Breast epithelium (tissue), 3 donors: ENCODE measurements around the gene RHOJ.

Source experiments
- CTCF ChIP-seq, 3 donors: fragments of 450-650 bp; IDR thresholded peaks; one replicate each; pipeline ENCODE4 v1.5.1; 2016 to 2017; ENCODE audit warnings: antibody characterized with exemption in 3 of 3, mild to moderate bottlenecking in 3 of 3, moderate library complexity in 3 of 3
- POLR2A ChIP-seq: fragments of 450-650 bp; IDR thresholded peaks from one replicate; pipeline ENCODE4 v1.6.1; 2016; ENCODE audit warnings: antibody characterized with exemption, mild to moderate bottlenecking, moderate library complexity

- TF ChIP-seq CTCF (IDR thresholded peaks at IDR 0.05), result no peak
- TF ChIP-seq POLR2A, result no peak
Observed at GRCh38 chr14:63204407-63205043, at the start of gene RHOJ.
